Measurements from ENCODE around the gene PDE6G.

PDE6G gene

DNA sequence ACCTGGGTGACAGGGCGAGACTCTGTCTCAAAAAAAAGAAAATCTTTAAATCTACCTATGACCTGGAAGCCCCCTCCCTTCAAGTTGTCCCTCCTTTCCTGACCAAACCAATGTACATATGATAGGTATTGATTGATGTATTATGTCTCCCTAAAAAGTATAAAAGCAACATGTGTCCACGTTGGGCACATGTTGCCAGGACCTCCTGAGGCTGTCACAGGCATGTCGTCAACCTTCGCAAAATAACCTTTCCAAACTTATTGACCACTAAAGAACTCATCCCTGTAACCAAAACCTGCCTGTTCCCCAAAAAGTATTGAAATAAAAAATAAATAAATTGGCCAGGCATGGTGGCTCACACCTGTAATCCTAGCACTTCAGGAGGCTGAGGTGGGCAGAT is 5.7 kb upstream of the PDE6G start:
- DNase-seq (ENCODE audit: low read depth in 2 of 2), result no peak

DNA sequence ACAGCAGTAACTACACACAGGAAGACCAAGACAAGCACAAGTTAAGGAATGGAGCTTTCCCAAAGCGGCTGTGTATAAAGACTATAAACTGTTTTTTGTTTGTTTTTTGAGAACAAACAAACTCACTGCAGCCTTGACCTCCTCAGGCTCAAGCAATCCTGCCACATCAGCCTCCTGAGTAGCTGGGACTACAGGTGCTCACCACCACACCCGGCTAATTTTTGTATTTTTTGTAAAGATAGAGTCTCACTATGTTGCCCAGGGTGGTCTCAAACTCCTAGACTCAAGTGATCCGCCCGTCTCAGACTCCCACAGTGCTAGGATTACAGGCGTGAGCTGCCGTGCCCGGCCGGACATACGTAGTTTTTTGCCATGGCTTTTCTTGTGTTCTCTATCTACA is 4.1 kb upstream of the PDE6G start:
- no peak for DNase-seq (ENCODE audit: low read depth in 2 of 2)

GRCh38 chr17:81659038-81659437 is 2.7 kb upstream of the PDE6G start:
- no peak for DNase-seq (ENCODE audit: low read depth in 2 of 2)

GRCh38 chr17:81656835-81657234 is 493 bp upstream of the PDE6G start:
- DNase-seq (ENCODE audit: low read depth in 2 of 2), result no peak

DNA sequence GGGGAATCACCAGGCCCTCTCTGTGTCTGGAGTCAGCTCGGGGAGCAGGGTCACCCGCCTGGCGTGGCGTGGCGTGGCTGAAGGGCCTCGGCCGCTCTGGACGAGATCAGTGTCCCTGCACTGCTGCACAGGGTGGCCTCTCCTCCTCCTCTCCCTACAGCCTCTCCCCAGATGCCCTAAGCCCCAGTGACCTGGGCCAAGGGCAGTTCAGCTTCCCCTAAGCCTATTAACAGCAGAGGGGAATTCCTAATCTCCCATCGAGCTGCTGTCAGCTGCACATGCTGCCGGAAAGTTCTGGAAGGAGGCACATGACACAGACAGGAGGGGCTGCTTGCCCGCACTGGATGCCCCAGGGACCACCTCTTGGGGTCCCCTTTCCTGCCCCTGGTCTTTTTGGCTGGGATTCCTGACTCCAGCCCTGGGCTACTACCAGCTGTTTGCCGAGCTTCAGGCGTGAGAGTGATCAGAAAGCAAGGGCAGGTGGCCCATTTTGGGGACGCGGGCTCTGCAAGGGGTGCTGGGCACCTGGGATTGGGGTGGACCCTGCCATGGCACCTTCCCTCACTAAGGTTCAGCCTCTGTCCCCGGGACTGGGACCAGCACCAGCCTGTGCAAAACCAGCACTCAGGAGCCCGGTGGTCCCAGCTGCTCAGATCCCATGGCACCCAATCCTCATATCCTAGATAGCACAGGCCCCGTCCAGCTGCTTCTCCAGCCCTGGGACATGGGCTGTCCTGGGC is 794 bp downstream of the PDE6G start:
- no peak for DNase-seq (ENCODE audit: low read depth in 2 of 2)

DNA sequence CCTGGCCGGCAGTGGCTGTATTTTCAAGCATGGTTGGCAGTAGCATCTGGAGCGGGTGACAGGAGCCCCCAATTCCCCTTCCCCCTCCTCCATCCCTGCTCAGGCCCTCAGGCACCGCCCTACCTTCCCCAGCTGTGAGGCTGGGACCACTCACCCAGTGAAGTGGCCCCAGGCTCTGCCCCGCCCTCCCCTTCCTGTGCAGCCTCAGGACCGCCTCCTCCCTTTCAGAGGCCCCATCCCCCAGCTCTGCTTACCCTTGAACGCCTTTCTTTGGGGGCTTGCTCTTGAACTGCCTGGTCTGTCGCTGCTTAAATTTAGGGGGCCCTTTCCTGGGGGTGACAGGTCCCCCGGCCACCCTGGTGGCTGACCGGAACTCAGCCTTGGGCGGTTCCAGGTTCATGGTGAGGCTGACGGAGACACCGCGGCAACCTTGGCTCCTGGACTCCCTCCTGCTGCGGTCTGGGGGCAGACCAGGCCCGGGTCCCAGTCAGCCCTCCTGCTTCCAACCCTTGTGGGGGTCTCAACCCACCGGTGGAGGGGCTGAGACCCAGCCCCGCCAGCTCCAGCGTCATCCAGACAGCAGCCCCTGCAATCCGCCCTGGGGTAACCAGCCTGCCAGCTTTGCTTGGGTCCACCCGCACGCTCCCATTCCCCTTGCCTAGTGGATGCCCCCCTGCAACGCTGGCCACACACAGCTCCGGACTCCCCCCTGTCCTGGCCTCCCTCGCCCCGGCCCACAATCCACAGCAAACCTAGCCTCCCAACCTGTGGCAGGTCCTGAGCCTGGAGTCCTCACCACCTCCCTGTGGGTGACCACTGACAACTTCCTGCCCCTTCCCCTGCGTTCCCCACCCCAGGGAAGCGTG is 3.2 kb downstream of the PDE6G start:
- no peak for DNase-seq (ENCODE audit: low read depth in 2 of 2)

DNA sequence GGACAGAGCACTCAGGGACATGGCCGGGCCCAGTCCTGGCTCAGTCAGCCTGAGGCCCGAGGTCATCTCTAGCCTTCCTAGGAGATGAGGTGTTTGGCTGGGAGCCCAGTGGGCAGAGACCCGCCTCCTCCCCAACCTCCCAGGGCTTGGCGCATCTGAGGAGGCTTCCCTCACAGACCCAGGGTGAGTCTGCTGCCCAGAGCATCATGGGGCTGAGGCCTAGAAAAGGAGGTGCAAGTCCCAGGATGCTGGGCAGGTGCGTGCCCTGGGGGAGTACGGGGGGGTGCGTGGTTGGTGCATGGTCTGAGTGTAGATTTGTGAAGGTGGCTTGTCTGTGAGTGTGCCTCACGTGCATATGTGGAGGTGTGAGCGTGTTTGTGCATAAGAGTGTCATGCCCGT is 4.7 kb downstream of the PDE6G start:
- no peak for DNase-seq (ENCODE audit: low read depth in 2 of 2)

- DNase-seq (ENCODE audit: low read depth in 2 of 2), result no peak
Measured at GRCh38 chr17:81650951-81651350, 5.4 kb downstream of the PDE6G start.

DNA sequence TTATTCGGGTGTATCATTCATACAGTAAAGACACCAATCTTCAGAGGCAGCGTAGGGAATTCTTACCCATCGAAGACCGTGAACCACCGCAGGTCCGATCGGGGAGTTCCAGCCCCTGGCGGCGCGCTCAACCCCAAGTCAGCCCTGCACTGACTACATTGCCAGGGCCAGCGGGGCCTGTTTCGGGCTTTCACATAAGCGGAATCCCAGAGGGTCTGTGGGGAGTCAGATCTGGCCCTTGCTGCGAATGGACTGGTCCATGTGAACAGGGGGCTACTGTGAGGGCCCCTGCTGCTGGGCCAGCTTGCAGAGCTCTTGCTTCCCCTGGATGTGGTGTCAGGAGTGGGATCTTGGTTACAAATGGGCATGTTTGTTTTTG is 7.6 kb downstream of the PDE6G start:
- no peak for DNase-seq (ENCODE audit: low read depth in 2 of 2)

DNA sequence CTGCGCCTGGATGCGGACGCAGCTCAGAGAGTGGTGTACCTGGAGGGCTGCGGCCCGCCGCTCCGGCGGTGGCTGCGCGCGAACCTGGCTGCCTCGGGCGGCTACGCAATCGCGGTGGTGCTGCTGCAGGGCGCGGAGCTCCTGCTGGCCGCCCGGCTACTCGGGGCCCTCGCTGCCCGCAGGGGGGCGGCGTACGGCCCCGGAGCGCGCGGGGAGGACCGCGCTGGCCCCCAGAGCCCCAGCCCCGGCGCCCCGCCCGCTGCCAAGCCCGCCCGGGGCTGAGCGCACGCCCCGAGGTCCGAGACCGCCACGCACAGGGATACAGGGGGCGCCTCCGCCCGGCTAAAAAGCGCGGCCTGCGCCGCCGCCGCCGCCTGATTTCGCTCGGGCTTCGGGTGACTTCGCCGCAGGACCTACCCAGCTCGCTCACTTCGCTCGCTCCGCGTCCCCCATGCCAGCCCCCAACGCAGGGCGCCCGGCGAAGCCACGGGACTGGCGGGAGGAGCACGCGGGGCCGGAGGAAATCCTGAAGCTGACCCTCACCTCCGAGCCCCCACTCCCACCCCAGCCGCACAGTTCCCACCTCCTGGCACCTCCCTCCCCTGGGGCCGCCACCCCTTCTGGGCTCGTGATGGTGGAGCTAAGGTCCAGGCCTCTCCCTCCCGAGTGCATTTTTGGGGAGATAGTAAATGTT is 8.2 kb downstream of the PDE6G start:
- no peak for DNase-seq (ENCODE audit: low read depth in 2 of 2)

DNA sequence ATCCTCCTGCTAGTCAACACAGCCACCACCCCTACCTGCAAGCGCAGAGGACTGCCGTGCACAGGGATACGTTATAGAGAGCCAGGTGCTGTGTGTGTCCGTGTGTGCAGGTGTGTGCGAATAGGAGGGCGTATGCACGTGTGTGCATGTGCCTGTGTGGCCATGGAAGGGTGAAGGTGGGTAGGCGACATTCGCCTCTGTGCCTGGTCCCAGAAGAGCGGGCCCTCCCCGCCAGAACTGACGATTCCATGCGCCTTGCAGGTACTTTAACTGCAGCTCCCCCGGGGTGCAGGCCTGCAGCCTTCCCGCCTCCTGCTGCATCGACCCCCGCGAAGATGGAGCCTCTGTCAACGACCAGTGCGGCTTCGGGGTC is 8.7 kb downstream of the PDE6G start:
- no peak for DNase-seq (ENCODE audit: low read depth in 2 of 2)

- no peak for DNase-seq (ENCODE audit: low read depth in 2 of 2)
Measured at GRCh38 chr17:81646869-81647600, 9.3 kb downstream of the PDE6G start.

- no peak for DNase-seq (ENCODE audit: low read depth in 2 of 2)
Measured at GRCh38 chr17:81644976-81645952, 11.1 kb downstream of the PDE6G start.

GRCh38 chr17:81644496-81644895 is 11.8 kb downstream of the PDE6G start:
- DNase-seq (ENCODE audit: low read depth in 2 of 2), result no peak

DNA sequence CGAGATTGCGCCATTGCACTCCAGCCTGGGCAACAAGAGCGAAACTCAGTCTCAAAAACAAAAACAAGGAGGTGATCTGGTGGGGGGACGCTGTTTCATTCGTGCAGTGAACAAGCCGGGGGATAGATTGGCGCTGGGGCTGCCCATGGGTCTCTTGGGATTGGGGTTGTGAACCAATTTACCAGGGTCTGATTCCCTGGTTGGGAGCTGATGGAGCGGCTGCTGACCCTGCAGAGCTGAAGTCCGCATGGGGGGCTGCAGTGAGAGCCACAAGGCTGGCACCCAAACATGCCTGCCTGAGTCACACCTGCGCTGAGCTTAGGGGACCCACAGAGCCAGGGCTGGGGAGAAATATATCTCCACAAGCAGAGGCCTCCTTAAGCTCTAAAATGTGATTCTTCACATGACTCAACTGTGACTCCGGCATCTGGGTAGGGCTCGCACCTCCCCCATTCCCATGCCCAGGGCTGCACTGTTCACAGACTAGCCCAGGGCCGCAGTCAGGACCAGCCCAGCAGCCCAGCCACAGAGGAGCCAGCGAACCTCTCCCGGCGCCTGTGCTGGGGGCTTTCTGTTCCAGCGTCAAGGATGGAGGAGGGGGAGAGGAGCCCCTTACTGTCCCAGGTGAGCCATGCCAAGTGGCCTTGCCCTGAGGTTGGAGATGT is 14.4 kb downstream of the PDE6G start:
- DNase-seq (ENCODE audit: low read depth in 2 of 2), result no peak

DNA sequence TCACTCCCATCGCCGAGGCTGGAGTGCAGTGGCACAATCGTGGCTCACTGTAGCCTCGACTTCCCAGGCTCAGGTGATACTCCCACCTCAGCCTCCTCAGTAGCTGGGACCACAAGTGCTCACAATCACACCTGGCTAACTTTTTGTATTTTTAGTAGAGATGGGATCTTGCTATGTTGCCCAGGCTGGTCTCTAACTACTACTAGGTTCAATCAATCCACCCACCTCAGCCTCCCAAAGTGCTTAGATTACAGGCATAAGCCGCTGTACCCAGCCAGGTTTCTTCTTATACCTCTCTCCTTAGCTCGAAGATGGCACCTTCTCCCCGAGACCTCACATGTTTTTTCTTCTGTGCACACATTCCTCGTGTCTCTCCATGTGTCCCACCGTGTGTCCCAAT is 16.3 kb downstream of the PDE6G start:
- no peak for DNase-seq (ENCODE audit: low read depth in 2 of 2)

DNA sequence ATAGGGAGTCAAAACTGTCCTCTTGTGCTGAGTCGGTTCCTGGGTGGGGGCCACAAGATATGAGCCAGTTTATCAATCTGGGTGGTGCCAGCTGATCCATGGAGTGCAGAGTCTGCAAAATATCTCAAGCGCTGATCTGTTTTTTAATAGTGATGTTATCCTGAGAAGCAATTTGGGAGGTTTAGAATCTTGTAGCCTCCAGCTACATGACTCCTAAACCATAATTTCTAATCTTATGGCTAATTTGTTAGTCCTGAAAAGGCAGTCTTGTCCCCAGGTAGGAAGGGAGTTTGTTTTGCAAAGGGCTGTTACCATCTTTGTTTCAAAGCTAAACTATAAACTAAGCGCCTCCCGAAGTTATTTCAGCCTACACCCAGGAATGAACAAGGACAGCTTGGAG is 17.7 kb downstream of the PDE6G start:
- no peak for DNase-seq (ENCODE audit: low read depth in 2 of 2)

- peak; percentile 79 for DNase-seq (ENCODE audit: low read depth in 2 of 2)
Measured at GRCh38 chr17:81636505-81637288, 19.6 kb downstream of the PDE6G start, which contains the start of the genes NPLOC4 and TSPAN10. NPLOC4 (minus strand) TSS chr17:81637112; CDS start chr17:81636930, 182 bp downstream. TSPAN10 (plus strand) TSS chr17:81637196; CDS start chr17:81642413, 5,217 bp downstream.

DNA sequence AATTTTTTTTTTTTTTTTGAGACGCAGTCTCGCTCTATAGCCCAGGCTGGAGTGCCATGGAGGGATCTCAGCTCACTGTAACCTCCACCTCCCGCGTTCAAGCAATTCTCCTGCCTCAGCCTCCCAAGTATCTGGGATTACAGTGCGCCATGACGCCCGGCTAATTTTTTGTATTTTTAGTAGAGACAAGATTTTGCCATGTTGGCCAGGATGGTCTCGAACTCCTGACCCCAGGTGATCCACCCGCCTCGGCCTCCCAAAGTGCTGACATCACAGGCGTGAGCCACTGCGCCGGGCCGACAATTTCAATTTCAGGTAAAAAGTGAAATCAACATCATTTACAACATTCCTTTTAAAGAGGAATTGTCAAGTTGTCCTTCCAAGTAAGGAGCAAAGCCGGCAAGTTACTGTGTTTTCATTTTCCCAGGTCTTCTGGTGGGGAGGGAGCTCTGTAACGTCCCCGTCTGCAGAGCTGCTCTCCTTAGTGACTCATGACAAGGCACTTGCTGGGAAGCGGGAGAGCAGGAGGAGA is 20.3 kb downstream of the PDE6G start:
- DNase-seq (ENCODE audit: low read depth in 2 of 2), result no peak
